ENCODE measurements around the gene EVI5. TPM values are rescaled to one million over a fixed set of nuclear protein-coding genes. Genes with fewer than 3 reads are reported as not detected.

The EVI5 gene
- total RNA-seq, 1 donor from 2014 or later = 80.4 TPM

DNA sequence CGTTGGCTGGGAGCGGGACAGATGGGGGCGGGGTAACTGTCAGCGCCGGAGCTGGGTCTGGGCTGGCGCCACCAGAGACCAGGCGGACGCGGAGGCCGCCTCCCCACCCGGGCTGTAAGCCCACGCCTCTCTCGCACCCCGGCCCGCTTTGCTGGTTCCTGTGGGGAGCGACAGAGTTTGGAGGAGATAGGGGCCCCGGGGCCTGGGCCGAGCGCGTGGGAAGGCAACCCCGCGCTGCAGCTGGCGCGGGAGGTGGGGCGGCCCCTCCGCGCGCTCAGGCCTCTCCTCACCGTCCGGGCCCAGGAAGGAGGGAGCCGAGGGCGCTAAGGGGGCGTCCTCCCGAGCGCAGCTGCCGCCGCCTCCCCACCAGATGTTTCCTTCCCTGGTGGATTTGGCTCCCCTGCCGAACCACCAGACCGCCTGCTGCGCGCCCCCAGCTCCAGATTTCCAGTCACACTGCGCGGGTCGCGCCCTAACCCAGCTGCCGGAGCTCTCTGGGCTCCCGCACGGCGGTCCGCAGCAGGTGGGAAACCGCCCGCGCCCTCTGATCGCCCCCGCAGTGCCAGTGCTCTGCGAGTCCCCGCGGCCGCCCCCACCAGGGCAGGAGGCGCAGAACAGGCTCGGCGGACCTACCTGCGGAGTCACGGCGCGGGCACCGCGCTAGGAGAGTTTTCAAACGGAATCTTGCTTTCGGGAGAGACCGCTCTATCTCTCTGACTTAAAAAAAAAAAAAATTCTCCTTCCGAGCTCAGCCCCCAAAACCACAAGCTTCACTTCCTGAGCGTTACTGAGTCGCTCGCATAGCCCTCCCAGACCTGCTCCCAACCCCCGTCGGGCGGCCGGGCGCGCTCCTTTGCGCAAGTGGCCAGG is 299.3 kb downstream of the EVI5 start:
- H2AFZ ChIP-seq (ENCODE audit: low read depth, low read length) = peak overlapping the region; percentile 67

DNA sequence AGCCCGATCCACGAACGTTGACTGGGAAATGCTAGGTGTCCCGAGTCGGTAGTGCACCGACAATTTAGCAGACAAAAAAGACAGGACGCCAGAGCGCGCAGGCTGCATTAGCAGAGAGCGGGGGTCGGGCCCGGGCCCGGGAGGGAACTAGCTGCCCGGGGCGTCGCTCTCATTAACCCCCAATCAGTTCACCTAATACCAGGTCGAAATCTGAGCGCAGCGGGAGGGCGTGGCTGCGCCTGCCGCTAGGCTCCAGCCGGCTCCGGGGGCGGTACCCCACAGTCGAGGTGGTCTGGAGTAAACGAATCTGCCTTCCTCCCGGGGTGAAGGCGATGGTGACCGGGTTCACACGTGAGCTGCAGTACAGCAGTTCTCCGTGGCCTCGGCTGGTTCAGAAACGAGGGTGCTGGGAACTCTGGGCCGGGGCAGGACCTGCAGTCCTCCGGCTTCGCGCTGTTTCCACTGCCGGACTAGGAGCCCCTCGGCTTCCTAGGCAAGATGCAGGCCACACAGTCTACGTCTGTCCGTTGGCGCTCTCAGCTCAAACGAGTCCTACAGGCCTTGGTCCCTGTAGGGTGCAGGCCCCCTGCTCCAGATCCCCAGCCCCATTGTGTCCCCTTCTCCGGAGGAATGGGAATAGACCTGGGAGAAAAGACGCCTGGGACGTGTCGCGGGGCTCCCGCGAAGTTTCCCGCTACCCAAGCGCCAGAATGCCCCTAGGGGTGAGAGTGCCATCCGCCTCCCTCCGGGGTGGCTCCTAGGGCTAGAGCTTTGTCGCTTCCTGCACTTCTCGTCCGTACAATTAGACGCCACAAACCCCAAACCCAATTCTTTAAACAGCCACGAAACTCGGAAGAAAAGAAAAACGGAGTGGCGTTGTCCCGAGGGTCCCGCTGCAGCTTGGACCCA is 300.2 kb downstream of the EVI5 start:
- H2AFZ ChIP-seq (ENCODE audit: low read depth, low read length) = peak overlapping the region; percentile 41
- H3K27me3 Mint-ChIP-seq (ENCODE audit: low read depth, unreplicated experiment) = peaks cover 72% of the 10 kb centered on the region

More for the DNA sequence above, 299.3 kb downstream of the EVI5 start:
- Mint-ChIP-seq H3K4me3 (ENCODE audit: unreplicated experiment) (peak overlapping the region; percentile 81), H3K4me1 (ENCODE audit: low read depth, unreplicated experiment) (peaks cover 9% of the 10 kb centered on the region), H3K36me3 (ENCODE audit: low read depth, unreplicated experiment) (peaks cover 3% of the 10 kb centered on the region), H3K27me3 (ENCODE audit: low read depth, unreplicated experiment) (peaks cover 67% of the 10 kb centered on the region), H3K27ac (ENCODE audit: unreplicated experiment) (no peak overlapping the region), H3K9me3 (ENCODE audit: unreplicated experiment) (peaks cover 6% of the 10 kb centered on the region)
- DNase-seq (ENCODE audit: low read depth) (no peak), FAIRE-seq (no peak)
- H4K20me1 ChIP-seq (ENCODE audit: insufficient read depth, low read length) = peaks cover 32% of the 10 kb centered on the region
- no peak overlapping the region for H3K27ac ChIP-seq (ENCODE audit: low read depth, low read length)
- H3K4me1 ChIP-seq (ENCODE audit: insufficient read depth, low read length) = peaks cover 36% of the 10 kb centered on the region
- H3K4me2 ChIP-seq (ENCODE audit: low read length) = peak overlapping the region; percentile 89
- H3K79me2 ChIP-seq (ENCODE audit: insufficient read depth, low read length) = no peaks in the 10 kb centered on the region
- peaks cover 71% of the 10 kb centered on the region for H3K27me3 ChIP-seq (ENCODE audit: insufficient read depth, low read length)
- peak overlapping the region; percentile 53 for H3K4me3 ChIP-seq (ENCODE audit: insufficient read depth, low read depth, low read length)
- TF ChIP-seq EZH2 (IDR thresholded peaks at IDR 0.05; ENCODE audit: insufficient read depth, low read length) = no peak
- TF ChIP-seq, protein P1, sequence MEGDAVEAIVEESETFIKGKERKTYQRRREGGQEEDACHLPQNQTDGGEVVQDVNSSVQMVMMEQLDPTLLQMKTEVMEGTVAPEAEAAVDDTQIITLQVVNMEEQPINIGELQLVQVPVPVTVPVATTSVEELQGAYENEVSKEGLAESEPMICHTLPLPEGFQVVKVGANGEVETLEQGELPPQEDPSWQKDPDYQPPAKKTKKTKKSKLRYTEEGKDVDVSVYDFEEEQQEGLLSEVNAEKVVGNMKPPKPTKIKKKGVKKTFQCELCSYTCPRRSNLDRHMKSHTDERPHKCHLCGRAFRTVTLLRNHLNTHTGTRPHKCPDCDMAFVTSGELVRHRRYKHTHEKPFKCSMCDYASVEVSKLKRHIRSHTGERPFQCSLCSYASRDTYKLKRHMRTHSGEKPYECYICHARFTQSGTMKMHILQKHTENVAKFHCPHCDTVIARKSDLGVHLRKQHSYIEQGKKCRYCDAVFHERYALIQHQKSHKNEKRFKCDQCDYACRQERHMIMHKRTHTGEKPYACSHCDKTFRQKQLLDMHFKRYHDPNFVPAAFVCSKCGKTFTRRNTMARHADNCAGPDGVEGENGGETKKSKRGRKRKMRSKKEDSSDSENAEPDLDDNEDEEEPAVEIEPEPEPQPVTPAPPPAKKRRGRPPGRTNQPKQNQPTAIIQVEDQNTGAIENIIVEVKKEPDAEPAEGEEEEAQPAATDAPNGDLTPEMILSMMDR (IDR thresholded peaks at IDR 0.05; ENCODE audit: insufficient read depth, low read depth, low read length) = no peak
- H3K36me3 ChIP-seq (ENCODE audit: insufficient read depth, low read length) = no peaks in the 10 kb centered on the region
- H3K9me3 ChIP-seq (ENCODE audit: insufficient read depth, low read depth, low read length) = no peaks in the 10 kb centered on the region
- H3K9ac ChIP-seq (ENCODE audit: low read length) = no peak overlapping the region

More for the DNA sequence above, 300.2 kb downstream of the EVI5 start:
- Mint-ChIP-seq H3K9me3 (ENCODE audit: unreplicated experiment) (peaks cover 6% of the 10 kb centered on the region), H3K27ac (ENCODE audit: unreplicated experiment) (peak overlapping the region; percentile 26), H3K4me1 (ENCODE audit: low read depth, unreplicated experiment) (peaks cover 9% of the 10 kb centered on the region), H3K36me3 (ENCODE audit: low read depth, unreplicated experiment) (peaks cover 4% of the 10 kb centered on the region), H3K4me3 (ENCODE audit: unreplicated experiment) (peak overlapping the region; percentile 75)
- DNase-seq (ENCODE audit: low read depth) (no peak), FAIRE-seq (no peak)
- peaks cover 32% of the 10 kb centered on the region for H4K20me1 ChIP-seq (ENCODE audit: insufficient read depth, low read length)
- peaks cover 80% of the 10 kb centered on the region for H3K27me3 ChIP-seq (ENCODE audit: insufficient read depth, low read length)
- TF ChIP-seq, protein P1 (IDR thresholded peaks at IDR 0.05; ENCODE audit: insufficient read depth, low read depth, low read length) = no peak
- peak; percentile 91 for TF ChIP-seq EZH2 (IDR thresholded peaks at IDR 0.05; ENCODE audit: insufficient read depth, low read length)
- peaks cover 36% of the 10 kb centered on the region for H3K4me1 ChIP-seq (ENCODE audit: insufficient read depth, low read length)
- H3K9me3 ChIP-seq (ENCODE audit: insufficient read depth, low read depth, low read length) = no peaks in the 10 kb centered on the region
- no peak overlapping the region for H3K9ac ChIP-seq (ENCODE audit: low read length)
- H3K79me2 ChIP-seq (ENCODE audit: insufficient read depth, low read length) = no peaks in the 10 kb centered on the region
- H3K27ac ChIP-seq (ENCODE audit: low read depth, low read length) = no peak overlapping the region
- H3K4me3 ChIP-seq (ENCODE audit: insufficient read depth, low read depth, low read length) = peak overlapping the region; percentile 17
- H3K36me3 ChIP-seq (ENCODE audit: insufficient read depth, low read length) = no peaks in the 10 kb centered on the region
- peak overlapping the region; percentile 89 for H3K4me2 ChIP-seq (ENCODE audit: low read length)
